Prostate gland (tissue), 2 donors: Measurements from ENCODE around the gene PDE4D.

Experiments
- CTCF ChIP-seq, 4 experiments: fragments of 200-600 bp in 2 of 4; fragments of 450-650 bp in 2 of 4; sonication (generic) in 2 of 4; IDR thresholded peaks; 1 replicate in 3 of 4; 2 replicates in 1 of 4; pipeline ENCODE4 v1.5.1; 2016 to 2019; ENCODE audit warnings: antibody characterized with exemption in 4 of 4, mild to moderate bottlenecking in 2 of 4, moderate library complexity in 2 of 4
- POLR2A ChIP-seq: fragments of 450-650 bp; IDR thresholded peaks from one replicate; pipeline ENCODE4 v1.6.1; 2016; ENCODE audit warnings: antibody characterized with exemption, mild to moderate bottlenecking
- POLR2AphosphoS5 ChIP-seq: sonication (generic); formaldehyde crosslinking; IDR thresholded peaks from one replicate; pipeline ENCODE4 v1.6.1; 2017; ENCODE audit warnings: antibody characterized with exemption

- TF ChIP-seq CTCF (IDR thresholded peaks at IDR 0.05) = no peak
- TF ChIP-seq POLR2A = no peak
- no peak for TF ChIP-seq POLR2AphosphoS5
Measured at GRCh38 chr5:59586841-59587240, 306.7 kb downstream of the PDE4D start.
